Measurements from ENCODE around the gene P4HA2. TPM values are rescaled to one million over a fixed set of nuclear protein-coding genes. Genes with fewer than 3 reads are reported as not detected.

The P4HA2 gene
- total and polyA plus RNA-seq, 2 of the 8 experiments (the other 6 are each of a cell fraction or from before 2014, with no cell fraction given), result 7.4 to 9.3 TPM

GRCh38 chr5:132210944-132211343, 16.7 kb downstream of the P4HA2 start:
- Histone ChIP-seq H2BK20ac (ENCODE audit: low read length) (no peak overlapping the region), H3K9me3 (ENCODE audit: insufficient read depth in 2 of 2, low read depth in 1 of 2, low read length in 1 of 2) (no peaks in the 10 kb centered on the region), H3K4me3 (ENCODE audit: extremely low read depth in 1 of 4, insufficient read depth in 2 of 4, low read depth in 3 of 4, low read length in 4 of 4) (no peak overlapping the region), H3K27me3 (replicated peaks in 1 of 4; ENCODE audit: control insufficient read depth in 3 of 4, extremely low read depth in 1 of 4, insufficient read depth in 3 of 4, low read length in 3 of 4) (no peaks in the 10 kb centered on the region), H4K5ac (ENCODE audit: insufficient read length, low read depth, low read length) (no peak overlapping the region), H2BK120ac (replicated peaks; ENCODE audit: low read depth, low read length) (no peak overlapping the region), H3K4ac (replicated peaks; ENCODE audit: insufficient read length, low read depth, low read length) (no peak overlapping the region), H3K56ac (replicated peaks; ENCODE audit: insufficient read length, low read depth, low read length) (no peak overlapping the region), H4K8ac (ENCODE audit: extremely low read depth, insufficient read depth, low read length) (no peak overlapping the region), H3K79me1 (ENCODE audit: low read depth, low read length) (no peaks in the 10 kb centered on the region), H3K4me1 (replicated peaks in 1 of 4; ENCODE audit: control insufficient read depth in 3 of 4, insufficient read depth in 4 of 4, low read length in 3 of 4) (peaks cover 0 to 5% (median 2%) of the 10 kb centered on the region in 4 experiments; a peak in 3 of 7 replicates), H3K79me2 (ENCODE audit: control insufficient read depth in 1 of 2, insufficient read depth in 2 of 2, low read length in 2 of 2) (no peaks in the 10 kb centered on the region), H4K20me1 (replicated peaks in 1 of 2; ENCODE audit: control insufficient read depth in 1 of 2, insufficient read depth in 2 of 2, low read length in 2 of 2) (peaks cover 0 to 2% of the 10 kb centered on the region in 2 experiments), H2BK5ac (ENCODE audit: low read depth, low read length) (no peak overlapping the region), H4K91ac (replicated peaks; ENCODE audit: insufficient read length, low read length) (no peak overlapping the region), H3K4me2 (ENCODE audit: insufficient read depth in 1 of 2, low read depth in 2 of 2, low read length in 2 of 2) (no peak overlapping the region), H3K18ac (ENCODE audit: extremely low read depth, low read length) (no peak overlapping the region), H3K9ac (replicated peaks in 1 of 4; ENCODE audit: extremely low read depth in 1 of 4, low read depth in 3 of 4, low read length in 3 of 4) (no peak overlapping the region), H2AK5ac (ENCODE audit: low read depth, low read length) (no peak overlapping the region), H2BK15ac (ENCODE audit: low read length) (no peak overlapping the region), H3K27ac (ENCODE audit: low read depth, low read length) (no peak overlapping the region), H2AFZ (ENCODE audit: low read length) (no peak overlapping the region), H3K36me3 (ENCODE audit: control insufficient read depth in 2 of 4, insufficient read depth in 4 of 4, low read length in 3 of 4) (no peaks in the 10 kb centered on the region; a peak in 1 of 8 replicates), H3K23ac (ENCODE audit: insufficient read length) (no peak overlapping the region), H3K14ac (ENCODE audit: insufficient read length) (no peak overlapping the region), H3K23me2 (ENCODE audit: low read depth, low read length) (no peaks in the 10 kb centered on the region), H2BK12ac (ENCODE audit: low read depth, low read length) (no peak overlapping the region)
- CTCF ChIA-PET (ENCODE audit: partially characterized antibody), result interaction anchor here (0.9 to 6.2 kb wide), 10 partner anchors 8 to 67 kb away, joined by 3 to 33 read pairs (median 4); partner anchors contain the start of gene P4HA2
- POLR2A ChIA-PET (ENCODE audit: partially characterized antibody), result no interaction called here
- TF ChIP-seq E2F6 (IDR thresholded peaks at IDR 0.05), result no peak
- TF ChIP-seq ZNF274 (IDR thresholded peaks at IDR 0.05; ENCODE audit: borderline replicate concordance, extremely low read depth, low read length), result no peak
- no peak for TF ChIP-seq BACH1 (IDR thresholded peaks at IDR 0.05; ENCODE audit: low read length)
- TF ChIP-seq USF2 (IDR thresholded peaks at IDR 0.05; ENCODE audit: low read length), result no peak
- TF ChIP-seq SUZ12 (IDR thresholded peaks at IDR 0.05; ENCODE audit: low read length), result no peak
- TF ChIP-seq SIN3A (conservative IDR thresholded peaks at IDR 0.05 in 1 of 2, IDR thresholded peaks at IDR 0.05 in 1 of 2; ENCODE audit: low read depth in 1 of 2, low read length in 2 of 2), result no peak
- no peak for TF ChIP-seq EZH2 (IDR thresholded peaks at IDR 0.05; ENCODE audit: low read depth, low read length, severe bottlenecking)
- no peak for TF ChIP-seq FOSL1 (IDR thresholded peaks at IDR 0.05; ENCODE audit: insufficient read depth, low read depth, low read length)
- TF ChIP-seq MAFK (IDR thresholded peaks at IDR 0.05; ENCODE audit: low read depth, low read length), result no peak
- FAIRE-seq, result no peak
- WGBS, 2 experiments (ENCODE audit: extremely low coverage in 1 of 2, insufficient coverage in 1 of 2, insufficient read length in 1 of 2, insufficient replicate concordance in 2 of 2, low coverage in 1 of 2, low lambda C conversion rate in 2 of 2, missing lambda C conversion rate in 1 of 2), result 84% methylated on average over 1 of the region's 1 CpG; no CpG with 5 or more reads in 1 of the 2 experiments
- no peak for DNase-seq (ENCODE audit: low read depth in 1 of 2, low spot score in 2 of 2)

Data from H1 (cell line).